GM19324 (cell line): ENCODE measurements around the gene MAS1.
"Not testable (repeated sequence)": the region's sequence is repeated elsewhere in the genome, so short reads cannot be mapped to it uniquely, and the experiment has no call there.

Experiments
- ATAC-seq: cut with Tn5 transposase; IDR thresholded peaks from one replicate; pipeline ENCODE4 v1.9.1; 2021; ENCODE audit warnings: mild to moderate bottlenecking, moderate library complexity; ENCODE audit not compliant: unreplicated experiment, low FRiP score

The MAS1 gene

DNA sequence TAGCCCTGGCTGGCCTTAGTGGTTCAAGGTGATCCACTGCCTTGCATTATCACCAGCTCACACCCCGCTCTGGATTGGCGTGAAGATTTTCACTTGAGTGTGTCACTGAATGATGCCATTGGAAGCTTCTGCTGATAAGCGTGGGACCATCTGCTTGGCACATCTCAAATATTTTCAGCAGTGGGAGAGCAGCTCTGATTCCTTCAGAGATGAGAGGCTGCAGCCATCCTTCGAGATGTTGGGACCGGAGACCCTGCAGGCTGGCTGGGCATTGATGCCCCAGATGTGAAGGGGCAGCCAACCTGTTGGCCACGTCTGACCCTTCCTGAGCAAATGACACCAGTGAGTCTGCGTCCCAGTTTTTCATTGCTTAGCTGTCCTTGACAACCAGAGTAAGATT lies at the start of gene MAS1:
TSS of gene MAS1 (plus strand) at position 197 of the 400 bp plus-strand sequence. CDS start 15,968 bp downstream, outside the sequence.
- ATAC-seq: no peak

- ATAC-seq: no peak
These were observed 48.8 kb upstream of the MAS1 start for GRCh38 chr6:159842035-159842434.

- ATAC-seq: no peak
These were observed 45.8 kb upstream of the MAS1 start for GRCh38 chr6:159844737-159845645.

DNA sequence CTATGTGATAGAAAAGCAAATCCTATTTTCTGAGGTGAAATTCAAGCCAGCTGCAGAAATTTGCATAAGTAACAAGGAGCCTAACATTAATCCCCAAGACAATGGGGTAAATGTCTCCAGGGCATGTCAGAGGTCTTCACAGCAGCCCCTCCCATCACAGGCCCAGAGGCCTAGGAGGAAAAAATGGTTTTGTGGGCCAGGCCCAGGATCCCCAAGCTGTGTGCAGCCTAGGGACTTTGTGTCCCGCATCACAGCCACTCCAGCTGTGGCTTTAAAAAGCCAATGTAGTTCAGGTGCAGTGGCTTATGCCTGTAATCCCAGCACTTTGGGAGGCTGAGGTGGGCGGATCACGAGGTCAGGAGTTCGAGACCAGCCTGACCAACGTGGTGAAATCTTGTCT lies 42.2 kb upstream of the MAS1 start:
- not testable (repeated sequence) for ATAC-seq

DNA sequence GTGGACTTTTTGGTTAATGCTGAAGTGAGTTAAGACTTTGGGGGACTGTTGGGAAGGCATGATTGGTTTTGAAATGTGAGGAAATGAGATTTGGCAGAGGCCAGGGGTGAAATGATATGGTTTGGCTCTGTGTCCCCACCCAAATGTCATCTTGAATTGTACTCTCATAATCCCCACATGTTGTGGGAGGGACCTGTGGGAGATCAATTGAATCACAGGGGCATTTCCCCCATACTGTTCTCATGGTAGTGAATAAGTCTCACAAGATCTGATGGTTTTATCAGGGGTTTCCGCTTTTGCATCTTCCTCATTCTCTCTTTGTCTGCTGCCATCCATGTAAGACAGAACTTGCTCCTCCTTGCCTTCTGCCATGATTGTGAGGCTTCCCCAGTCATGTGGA lies 40.9 kb upstream of the MAS1 start:
- not testable (repeated sequence) for ATAC-seq

DNA sequence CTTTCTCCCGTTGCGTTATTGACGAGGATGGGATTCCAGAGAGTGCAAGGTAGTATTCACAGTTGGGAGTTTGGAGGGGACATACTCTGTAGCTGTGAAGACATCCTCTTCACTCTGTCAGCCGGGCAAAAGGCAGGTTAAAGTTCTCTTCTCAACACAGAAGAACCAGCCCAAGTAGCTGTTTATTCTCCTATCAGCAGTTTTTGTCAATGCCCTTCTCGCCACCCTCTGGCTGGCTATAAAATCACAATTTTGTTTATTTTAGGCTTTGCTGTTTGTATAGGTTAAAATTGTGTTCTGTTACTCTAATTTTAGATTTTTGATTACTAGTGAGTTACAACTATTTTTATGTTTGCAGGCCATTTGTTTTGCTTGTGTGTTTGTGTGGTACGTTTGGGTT lies 37.9 kb upstream of the MAS1 start:
- no peak for ATAC-seq

DNA sequence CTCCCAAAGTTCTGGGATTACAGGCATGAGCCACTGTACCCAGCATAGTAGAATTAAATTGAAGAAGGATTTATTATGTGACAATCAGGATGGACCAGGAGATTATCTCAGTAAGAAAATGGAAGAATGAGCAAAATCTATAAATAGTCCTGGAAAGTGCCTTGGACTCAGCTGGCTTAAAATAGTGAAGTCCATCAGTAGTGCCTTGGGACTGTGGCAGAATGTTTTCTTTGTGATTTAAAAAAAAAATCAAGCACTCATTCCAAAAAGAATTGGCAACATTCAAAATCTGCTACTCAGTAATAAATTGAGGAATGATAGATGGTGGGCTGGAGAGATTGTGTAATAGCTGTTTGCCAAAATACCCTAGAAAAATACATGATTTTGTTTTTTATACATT lies 37.0 kb upstream of the MAS1 start:
- ATAC-seq: no peak

DNA sequence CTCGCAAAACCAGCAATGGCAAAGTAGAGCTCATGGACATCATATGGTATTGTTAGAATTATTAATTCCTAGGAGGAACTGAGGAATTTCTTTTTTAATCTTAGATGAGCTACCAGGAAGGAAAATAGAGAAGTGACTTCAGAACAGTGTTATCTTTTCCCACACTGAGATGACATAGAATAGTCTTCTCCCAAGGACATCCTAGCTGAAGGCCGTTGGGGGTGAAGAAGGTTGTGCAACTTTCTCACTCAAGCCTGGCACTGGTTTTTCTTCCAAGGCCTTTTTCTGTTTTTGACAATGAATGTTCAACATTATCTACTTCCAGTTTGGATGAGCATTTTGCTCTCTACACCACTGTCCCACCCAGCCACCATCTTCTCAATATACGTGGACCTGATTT lies 35.8 kb upstream of the MAS1 start:
- ATAC-seq: no peak

DNA sequence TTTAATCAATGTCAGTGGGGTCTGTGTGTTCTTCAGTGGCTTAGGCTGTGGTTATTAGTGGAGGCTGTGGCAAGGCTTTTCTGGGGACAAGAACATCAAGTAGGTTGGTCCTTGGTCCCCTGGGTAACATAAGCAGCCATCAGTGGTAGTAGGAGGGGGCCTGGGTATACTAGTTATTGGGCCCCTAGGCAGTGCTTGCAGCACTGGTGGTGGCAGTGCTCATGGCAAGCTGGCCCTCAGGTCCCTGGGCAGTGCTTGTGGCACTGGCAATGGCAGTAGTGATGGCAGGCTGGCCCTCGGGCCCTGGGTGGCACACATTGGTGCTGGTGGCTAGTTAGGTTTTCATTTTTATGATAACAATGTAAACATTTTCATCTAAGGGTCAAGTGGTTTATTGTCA lies 32.5 kb upstream of the MAS1 start:
- ATAC-seq: no peak

GRCh38 chr6:159860482-159860881 lies 30.3 kb upstream of the MAS1 start:
- ATAC-seq: no peak

DNA sequence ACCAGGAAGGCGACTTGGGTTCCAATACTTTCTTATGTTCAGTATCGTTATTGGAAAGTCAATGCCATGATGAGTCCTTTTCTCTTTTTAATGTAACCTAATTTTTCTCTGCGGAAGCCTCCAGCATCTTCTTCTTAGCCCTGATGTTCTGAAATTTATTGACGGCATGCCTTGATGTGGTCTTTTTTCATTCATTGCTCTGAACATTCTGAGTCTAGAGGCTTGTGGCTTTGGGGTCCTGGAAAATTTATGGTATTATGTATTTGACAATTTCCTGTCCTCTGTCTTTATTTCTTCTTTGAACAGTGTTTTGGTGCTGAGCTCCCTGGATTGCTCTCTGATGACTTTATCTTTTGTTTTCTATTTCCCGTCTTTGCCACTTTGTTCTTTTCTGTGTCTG lies 28.7 kb upstream of the MAS1 start:
- no peak for ATAC-seq

- not testable (repeated sequence) for ATAC-seq
These were observed 27.4 kb upstream of the MAS1 start for GRCh38 chr6:159863341-159863740.

- no peak for ATAC-seq
These were observed 25.4 kb upstream of the MAS1 start for GRCh38 chr6:159865226-159865920.

DNA sequence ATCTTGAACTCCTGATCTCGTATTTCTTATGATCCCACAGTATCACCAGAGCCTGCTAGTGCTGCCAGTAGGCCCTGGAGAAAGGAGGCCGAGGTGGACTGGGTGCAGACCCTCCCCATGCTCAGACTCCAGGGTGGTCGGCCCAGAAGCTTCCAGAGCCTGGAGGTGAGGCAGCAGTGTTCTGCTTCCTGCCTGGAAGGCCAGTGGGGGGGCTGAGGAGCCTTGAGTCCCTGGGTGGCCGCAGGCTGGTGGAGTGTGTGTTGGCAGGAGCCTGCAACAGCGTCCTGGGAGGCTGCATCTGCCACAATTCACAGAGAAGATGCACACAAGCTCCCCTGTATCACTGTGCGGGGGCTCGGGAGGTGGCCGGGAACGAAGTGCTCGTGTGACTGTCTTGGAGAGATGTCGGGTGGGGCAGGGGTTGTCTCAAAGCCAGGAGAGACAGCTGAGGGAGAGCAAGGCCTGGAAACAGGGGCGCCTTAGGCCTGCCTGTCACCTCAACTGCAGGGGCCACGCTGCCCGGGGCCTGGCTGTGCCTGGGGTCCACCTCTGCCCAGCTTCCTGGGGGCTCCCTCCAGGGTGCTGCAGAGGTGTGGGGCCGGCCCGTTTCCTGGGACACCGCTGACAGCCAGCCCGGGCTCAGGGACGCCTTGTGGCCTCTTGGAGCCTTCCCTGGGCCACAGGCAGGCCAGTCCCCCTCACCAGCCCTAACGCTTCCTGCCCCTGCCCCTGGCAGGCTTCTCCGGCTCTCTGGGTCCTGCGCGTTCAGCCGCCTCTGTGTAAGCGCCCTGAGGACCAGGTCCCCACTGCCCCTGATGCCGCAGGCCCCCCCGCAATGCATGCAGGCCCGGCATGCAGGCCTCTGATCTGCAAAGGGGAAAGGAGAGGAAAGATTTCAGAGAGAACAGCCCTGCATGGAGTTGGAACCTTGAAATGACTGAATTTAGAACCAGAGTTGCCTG lies 24.2 kb upstream of the MAS1 start:
- no peak for ATAC-seq

GRCh38 chr6:159871241-159871640 lies 19.5 kb upstream of the MAS1 start:
- no peak for ATAC-seq

DNA sequence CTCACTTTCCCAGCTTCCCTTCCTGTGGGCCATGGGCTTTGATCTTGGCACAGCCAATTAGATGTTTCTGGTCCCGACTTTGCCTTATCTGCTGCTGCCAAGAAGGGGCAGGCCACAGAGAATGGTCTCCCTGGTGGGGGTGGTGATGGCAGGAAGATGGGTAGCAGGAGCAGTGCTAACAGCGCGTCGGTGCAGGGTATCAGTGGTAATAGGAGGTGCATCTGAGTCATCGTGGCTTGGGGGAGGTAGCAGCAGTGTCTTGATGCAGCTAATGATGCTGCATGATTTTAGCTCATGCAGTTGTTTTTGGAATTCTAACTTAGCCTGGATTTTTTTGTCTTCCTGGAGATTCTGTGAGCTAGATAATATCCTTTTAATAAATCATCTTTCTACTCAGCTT lies 18.9 kb upstream of the MAS1 start:
- ATAC-seq: no peak

GRCh38 chr6:159874435-159874834 lies 16.4 kb upstream of the MAS1 start:
- no peak for ATAC-seq

DNA sequence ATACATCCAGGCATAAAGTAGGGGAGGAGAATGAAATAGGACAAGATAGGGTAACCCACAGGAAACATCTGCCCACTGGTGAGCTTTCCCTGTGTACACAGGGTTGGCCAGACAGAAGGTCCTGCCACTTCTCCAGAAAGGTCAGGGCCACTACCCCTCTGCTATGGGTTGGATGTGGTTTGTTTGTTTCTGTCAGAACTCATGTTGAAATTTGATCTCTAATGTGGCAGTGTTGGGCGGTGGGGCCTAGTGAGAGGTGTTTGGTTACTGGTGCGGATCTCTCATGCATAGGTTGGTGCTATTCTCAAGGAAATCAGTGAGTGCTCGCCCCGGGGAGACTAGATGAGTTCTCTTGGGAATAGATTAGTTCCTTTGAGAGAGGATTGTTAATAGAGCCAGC lies 15.6 kb upstream of the MAS1 start:
- no peak for ATAC-seq

GRCh38 chr6:159876242-159876641 lies 14.5 kb upstream of the MAS1 start:
- no peak for ATAC-seq

DNA sequence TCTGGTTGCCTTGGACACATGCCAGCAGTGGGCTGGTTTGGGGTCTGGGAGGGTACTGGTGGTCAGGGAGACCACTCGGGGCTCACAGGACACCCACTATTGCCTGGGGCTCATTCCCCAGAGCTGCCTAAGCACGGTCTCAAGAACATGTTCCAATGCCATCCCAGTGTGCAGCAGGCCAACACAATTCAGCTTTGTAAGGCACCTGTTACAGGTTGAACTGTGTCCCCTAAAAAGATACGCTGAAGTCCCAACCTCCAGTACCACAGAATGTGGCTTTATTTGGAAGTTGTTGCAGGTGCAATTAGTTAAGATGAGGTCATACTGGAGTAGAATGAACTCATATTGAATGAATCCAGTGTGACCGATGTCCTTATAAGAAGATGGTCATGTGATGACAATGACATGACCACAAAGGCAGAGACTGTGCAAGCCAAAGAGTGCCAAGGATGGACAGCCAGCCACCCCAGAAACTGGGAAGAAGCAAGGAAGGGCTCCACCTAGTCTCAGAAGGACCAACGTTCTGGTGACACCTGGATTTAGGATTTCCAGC lies 13.5 kb upstream of the MAS1 start:
- ATAC-seq: no peak
